GM12878 (cell line): ENCODE measurements around the gene FOXA1. TPM values are rescaled to one million over a fixed set of nuclear protein-coding genes. Genes with fewer than 3 reads are reported as not detected.

ENCODE experiments used
- ATAC-seq: fragments of 200-7000 bp; cut with Tn5 transposase; 3 replicates; pipeline ENCODE4 v1.9.1; 2020; ENCODE audit warnings: mild to moderate bottlenecking, moderate library complexity
- BruUV-seq: library from RNA; stranded (reverse); fragments of 400-500 nt; replicated peaks from 2 replicates; lab custom pipeline; 2021; lab: Mats Ljungman, UMichigan
- CTCF ChIA-PET: fragments of 300-600 bp; sonication (Branson Sonifier 250); formaldehyde crosslinking; extraction: SDS; loops from one replicate; lab custom pipeline; 2021; ENCODE audit warnings: inconsistent platforms; lab: Yijun Ruan, JAX
- POLR2A ChIA-PET: fragments of 350-600 bp; formaldehyde crosslinking; extraction: SDS; loops from one replicate; lab custom pipeline; 2021; ENCODE audit warnings: inconsistent platforms; lab: Charles Lee
- RAD21 ChIA-PET: fragments of 300-600 bp; sonication (Branson Sonifier 250); formaldehyde crosslinking; loops from one replicate; lab custom pipeline; 2023; ENCODE audit warnings: antibody characterized with exemption; ENCODE audit not compliant: unreplicated experiment; lab: Charles Lee
- SMC1A ChIA-PET: fragments of 300-600 bp; sonication (Branson Sonifier 250); formaldehyde crosslinking; loops from one replicate; lab custom pipeline; 2023; ENCODE audit not compliant: unreplicated experiment, uncharacterized antibody; lab: Charles Lee
- DNase-seq: peaks from one replicate; pipeline ENCODE4 v3.0.0-alpha.2; 2011; ENCODE audit warnings: low read depth, low spot score
- FAIRE-seq: peaks from 3 replicates; lab custom pipeline; 2011; peaks lifted over from hg19 to GRCh38; lab: Jason Lieb, UNC
- H2AFZ ChIP-seq: 2 replicates; pipeline ENCODE4 v1.6.0; 2011; ENCODE audit warnings: low read depth, low read length, control low read depth; ENCODE audit not compliant: control insufficient read depth
- H3K27ac ChIP-seq: 2 replicates; pipeline ENCODE4 v1.5.1; 2011; ENCODE audit warnings: control low read depth; ENCODE audit not compliant: control insufficient read depth, insufficient read depth
- H3K27me3 ChIP-seq, 2 experiments: replicated peaks in 1 of 2; 2 replicates each; pipeline versions ENCODE4 v1.6.0 to v1.6.1; 2011; ENCODE audit warnings: low read length in 1 of 2; ENCODE audit not compliant: control insufficient read depth in 2 of 2, insufficient read depth in 2 of 2
- H3K36me3 ChIP-seq, 2 experiments: 2 replicates each; pipeline ENCODE4 v1.5.1; 2011; ENCODE audit warnings: low read length in 1 of 2; ENCODE audit not compliant: control insufficient read depth in 2 of 2, insufficient read depth in 2 of 2
- H3K4me1 ChIP-seq: 2 replicates; pipeline ENCODE4 v1.6.1; 2011; ENCODE audit warnings: mild to moderate bottlenecking, low read length, moderate library complexity, mixed read lengths; ENCODE audit not compliant: control insufficient read depth, insufficient read depth
- H3K4me2 ChIP-seq: 2 replicates; pipeline ENCODE4 v1.6.0; 2011; ENCODE audit warnings: control low read depth; ENCODE audit not compliant: control insufficient read depth, insufficient read depth
- H3K4me3 ChIP-seq: fragments of 200-600 bp; sonication (generic); 2 replicates; pipeline ENCODE4 v1.5.1; 2016
- H3K79me2 ChIP-seq: 2 replicates; pipeline ENCODE4 v1.6.0; 2011; ENCODE audit warnings: low read length; ENCODE audit not compliant: control insufficient read depth, insufficient read depth
- H3K9ac ChIP-seq: 2 replicates; pipeline ENCODE4 v1.8.0; 2011; ENCODE audit warnings: low read length, control low read depth, mixed read lengths; ENCODE audit not compliant: control insufficient read depth, insufficient read depth
- H3K9me3 ChIP-seq: replicated peaks from 3 replicates; pipeline ENCODE4 v1.5.1; 2011; ENCODE audit warnings: mild to moderate bottlenecking, low read length; ENCODE audit not compliant: control insufficient read depth, insufficient read depth
- H4K20me1 ChIP-seq: 2 replicates; pipeline ENCODE4 v1.6.0; 2011; ENCODE audit not compliant: control insufficient read depth, insufficient read depth
- CREM ChIP-seq: IDR thresholded peaks from 2 replicates; pipeline ENCODE4 v1.6.1; 2014; ENCODE audit warnings: antibody characterized with exemption, low read depth
- IKZF1 ChIP-seq: fragments of 450-650 bp; conservative IDR thresholded peaks from 2 replicates; pipeline ENCODE4 v1.6.1; 2017; ENCODE audit warnings: antibody characterized with exemption, mild to moderate bottlenecking
- MEF2A ChIP-seq: IDR thresholded peaks from 2 replicates; pipeline ENCODE4 v1.6.1; 2011; ENCODE audit warnings: low read depth, mild to moderate bottlenecking, low read length, moderate library complexity; ENCODE audit not compliant: insufficient read depth
- PAX5 ChIP-seq: IDR thresholded peaks from 2 replicates; pipeline ENCODE4 v1.6.1; 2011; ENCODE audit warnings: low read depth, low read length, borderline replicate concordance
- SMAD5 ChIP-seq: IDR thresholded peaks from 2 replicates; pipeline ENCODE4 v1.6.1; 2016; ENCODE audit warnings: antibody characterized with exemption, low read depth
- SMC3 ChIP-seq: IDR thresholded peaks from 2 replicates; pipeline ENCODE4 v1.6.1; 2011; ENCODE audit warnings: low read length, improper control_type of control experiment, borderline replicate concordance
- SREBF1 ChIP-seq: IDR thresholded peaks from 2 replicates; pipeline ENCODE4 v1.6.1; 2012; ENCODE audit warnings: mild to moderate bottlenecking, low read length
- ZBED1 ChIP-seq: IDR thresholded peaks from 2 replicates; pipeline ENCODE4 v1.6.1; 2016; ENCODE audit warnings: borderline replicate concordance
- WGBS: methylation state at CpG from one replicate; pipeline ENCODE4 v1.1.6; 2016; ENCODE audit warnings: low lambda C conversion rate; ENCODE audit not compliant: insufficient replicate concordance, insufficient coverage; ENCODE audit errors: missing lambda C conversion rate; 5-methylcytosine and 5-hydroxymethylcytosine counted together
- in situ Hi-C: fragments of 300-500 bp; cut with MboI; formaldehyde crosslinking; loops from 9 replicates; pipeline ENCODE4 v1.14.3; 2018; ENCODE audit warnings: mixed read lengths
- intact Hi-C: fragments of 100-400 bp; cut with micrococcal nuclease; formaldehyde crosslinking; loops from one replicate; pipeline ENCODE4 v1.14.2; 2022; ENCODE audit not compliant: unreplicated experiment
- polyA plus RNA-seq, 11 experiments: library from polyadenylated mRNA; depleted of rRNA in 4 of 11; unstranded in 6 of 11; stranded (reverse) in 5 of 11; fragments of >200 nt; fragmentation: Nextera tagmentation in 4 of 11; fragmentation: Illumina TruSeq in 1 of 11; extraction: Ambion mirVana in 4 of 11; extraction: Trizol in 1 of 11; gene quantifications; 1 replicate in 1 of 11; 2 replicates in 10 of 11; pipeline versions ENCODE4 v1.2.1 to v1.2.3, GENCODE V29; 2011 to 2016; ENCODE audit warnings: inconsistent platforms in 2 of 11, missing spikeins in 2 of 11, low read depth in 1 of 11
- total RNA-seq, 4 experiments: library from RNA; depleted of rRNA in 3 of 4; stranded (reverse); fragments of >200 nt in 3 of 4; fragmentation: Illumina TruSeq in 1 of 4; extraction: Trizol in 1 of 4; gene quantifications; 2 replicates each; pipeline versions ENCODE4 v1.2.1 to v1.2.3, GENCODE V29; 2013 to 2021
- TF ChIP-seq, protein P1 (sequence below): IDR thresholded peaks from 2 replicates; pipeline ENCODE4 v1.6.1; 2012; ENCODE audit warnings: improper control_type of control experiment, low read depth, low read length; ENCODE audit not compliant: insufficient replicate concordance
- TF ChIP-seq, protein P2 (sequence below): fragments of 450-650 bp; formaldehyde crosslinking; IDR thresholded peaks from 2 replicates; pipeline ENCODE4 v1.4.0; 2022; ENCODE audit warnings: mild to moderate bottlenecking, moderate library complexity
- TF ChIP-seq, protein P3 (sequence below): fragments of 450-650 bp; IDR thresholded peaks from 2 replicates; pipeline ENCODE4 v1.6.1; 2017; ENCODE audit warnings: mild to moderate bottlenecking, moderate library complexity
- TF ChIP-seq, protein P4 (sequence below): IDR thresholded peaks from 2 replicates; pipeline ENCODE4 v1.6.1; 2012; ENCODE audit warnings: low read depth, low read length, improper control_type of control experiment

Gene FOXA1
- total and polyA plus RNA-seq, 10 of the 15 experiments (the other 5 are each of a cell fraction or from before 2014, with no cell fraction given), result 0.03 to 0.18 (median 0.06) TPM; not detected in 7

DNA sequence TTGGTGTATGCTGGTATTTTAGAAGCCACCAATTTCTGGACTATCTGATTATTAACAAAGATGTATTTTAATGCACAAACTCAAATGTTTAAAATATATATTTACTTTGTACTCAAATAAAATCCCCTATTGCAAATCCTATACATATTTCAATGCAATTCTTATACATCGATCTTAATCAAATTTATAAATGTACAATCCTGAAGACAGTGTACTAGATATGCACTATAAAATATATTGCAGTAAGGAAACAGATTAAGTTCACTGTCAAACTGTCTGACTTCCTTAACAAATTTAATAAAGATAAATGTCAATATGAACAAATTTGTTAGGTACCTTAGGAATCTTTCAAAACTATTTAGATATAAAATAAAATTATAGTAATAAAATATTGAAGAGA is 43.9 kb downstream of the FOXA1 start:
- H3K27me3 ChIP-seq, result no peaks in the 10 kb centered on the region
- no TSS peak for BruUV-seq
- in situ Hi-C loops, result no loop called here
- ATAC-seq (no peak), DNase-seq (no peak), FAIRE-seq (no peak)
- H3K36me3 ChIP-seq, result no peaks in the 10 kb centered on the region
- SMC1A ChIA-PET, result no interaction called here
- POLR2A ChIA-PET, result no interaction called here
- H4K20me1 ChIP-seq, result no peaks in the 10 kb centered on the region
- H3K9ac ChIP-seq, result no peak overlapping the region
- no peak overlapping the region for H2AFZ ChIP-seq
- intact Hi-C loops, result no loop called here
- H3K27ac ChIP-seq, result no peak overlapping the region
- no peaks in the 10 kb centered on the region for H3K79me2 ChIP-seq
- no peak overlapping the region for H3K4me3 ChIP-seq
- H3K4me1 ChIP-seq, result no peaks in the 10 kb centered on the region
- CTCF ChIA-PET, result no interaction called here
- no peaks in the 10 kb centered on the region for H3K9me3 ChIP-seq
- WGBS, result 43% methylated on average over 1 of the region's 1 CpG
- RAD21 ChIA-PET, result no interaction called here
- H3K4me2 ChIP-seq, result no peak overlapping the region
- TF ChIP-seq PAX5 (no peak), SMC3 (no peak), MEF2A (no peak), ZBED1 (no peak), SREBF1 (no peak), SMAD5 (no peak), CREM (no peak), IKZF1 (no peak)
- TF ChIP-seq, protein P1, sequence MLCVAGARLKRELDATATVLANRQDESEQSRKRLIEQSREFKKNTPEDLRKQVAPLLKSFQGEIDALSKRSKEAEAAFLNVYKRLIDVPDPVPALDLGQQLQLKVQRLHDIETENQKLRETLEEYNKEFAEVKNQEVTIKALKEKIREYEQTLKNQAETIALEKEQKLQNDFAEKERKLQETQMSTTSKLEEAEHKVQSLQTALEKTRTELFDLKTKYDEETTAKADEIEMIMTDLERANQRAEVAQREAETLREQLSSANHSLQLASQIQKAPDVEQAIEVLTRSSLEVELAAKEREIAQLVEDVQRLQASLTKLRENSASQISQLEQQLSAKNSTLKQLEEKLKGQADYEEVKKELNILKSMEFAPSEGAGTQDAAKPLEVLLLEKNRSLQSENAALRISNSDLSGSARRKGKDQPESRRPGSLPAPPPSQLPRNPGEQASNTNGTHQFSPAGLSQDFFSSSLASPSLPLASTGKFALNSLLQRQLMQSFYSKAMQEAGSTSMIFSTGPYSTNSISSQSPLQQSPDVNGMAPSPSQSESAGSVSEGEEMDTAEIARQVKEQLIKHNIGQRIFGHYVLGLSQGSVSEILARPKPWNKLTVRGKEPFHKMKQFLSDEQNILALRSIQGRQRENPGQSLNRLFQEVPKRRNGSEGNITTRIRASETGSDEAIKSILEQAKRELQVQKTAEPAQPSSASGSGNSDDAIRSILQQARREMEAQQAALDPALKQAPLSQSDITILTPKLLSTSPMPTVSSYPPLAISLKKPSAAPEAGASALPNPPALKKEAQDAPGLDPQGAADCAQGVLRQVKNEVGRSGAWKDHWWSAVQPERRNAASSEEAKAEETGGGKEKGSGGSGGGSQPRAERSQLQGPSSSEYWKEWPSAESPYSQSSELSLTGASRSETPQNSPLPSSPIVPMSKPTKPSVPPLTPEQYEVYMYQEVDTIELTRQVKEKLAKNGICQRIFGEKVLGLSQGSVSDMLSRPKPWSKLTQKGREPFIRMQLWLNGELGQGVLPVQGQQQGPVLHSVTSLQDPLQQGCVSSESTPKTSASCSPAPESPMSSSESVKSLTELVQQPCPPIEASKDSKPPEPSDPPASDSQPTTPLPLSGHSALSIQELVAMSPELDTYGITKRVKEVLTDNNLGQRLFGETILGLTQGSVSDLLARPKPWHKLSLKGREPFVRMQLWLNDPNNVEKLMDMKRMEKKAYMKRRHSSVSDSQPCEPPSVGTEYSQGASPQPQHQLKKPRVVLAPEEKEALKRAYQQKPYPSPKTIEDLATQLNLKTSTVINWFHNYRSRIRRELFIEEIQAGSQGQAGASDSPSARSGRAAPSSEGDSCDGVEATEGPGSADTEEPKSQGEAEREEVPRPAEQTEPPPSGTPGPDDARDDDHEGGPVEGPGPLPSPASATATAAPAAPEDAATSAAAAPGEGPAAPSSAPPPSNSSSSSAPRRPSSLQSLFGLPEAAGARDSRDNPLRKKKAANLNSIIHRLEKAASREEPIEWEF, result no peak
- TF ChIP-seq, protein P2, sequence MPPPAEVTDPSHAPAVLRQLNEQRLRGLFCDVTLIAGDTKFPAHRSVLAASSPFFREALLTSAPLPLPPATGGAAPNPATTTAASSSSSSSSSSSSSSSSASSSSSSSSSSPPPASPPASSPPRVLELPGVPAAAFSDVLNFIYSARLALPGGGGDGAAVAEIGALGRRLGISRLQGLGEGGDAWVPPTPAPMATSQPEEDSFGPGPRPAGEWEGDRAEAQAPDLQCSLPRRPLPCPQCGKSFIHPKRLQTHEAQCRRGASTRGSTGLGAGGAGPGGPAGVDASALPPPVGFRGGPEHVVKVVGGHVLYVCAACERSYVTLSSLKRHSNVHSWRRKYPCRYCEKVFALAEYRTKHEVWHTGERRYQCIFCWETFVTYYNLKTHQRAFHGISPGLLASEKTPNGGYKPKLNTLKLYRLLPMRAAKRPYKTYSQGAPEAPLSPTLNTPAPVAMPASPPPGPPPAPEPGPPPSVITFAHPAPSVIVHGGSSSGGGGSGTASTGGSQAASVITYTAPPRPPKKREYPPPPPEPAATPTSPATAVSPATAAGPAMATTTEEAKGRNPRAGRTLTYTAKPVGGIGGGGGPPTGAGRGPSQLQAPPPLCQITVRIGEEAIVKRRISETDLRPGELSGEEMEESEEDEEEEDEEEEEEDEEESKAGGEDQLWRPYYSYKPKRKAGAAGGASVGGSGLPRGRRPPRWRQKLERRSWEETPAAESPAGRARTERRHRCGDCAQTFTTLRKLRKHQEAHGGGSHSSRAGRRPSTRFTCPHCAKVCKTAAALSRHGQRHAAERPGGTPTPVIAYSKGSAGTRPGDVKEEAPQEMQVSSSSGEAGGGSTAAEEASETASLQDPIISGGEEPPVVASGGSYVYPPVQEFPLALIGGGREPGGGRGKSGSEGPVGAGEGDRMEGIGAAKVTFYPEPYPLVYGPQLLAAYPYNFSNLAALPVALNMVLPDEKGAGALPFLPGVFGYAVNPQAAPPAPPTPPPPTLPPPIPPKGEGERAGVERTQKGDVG (CRISPR knock-in tag), result no peak
- TF ChIP-seq, protein P3, sequence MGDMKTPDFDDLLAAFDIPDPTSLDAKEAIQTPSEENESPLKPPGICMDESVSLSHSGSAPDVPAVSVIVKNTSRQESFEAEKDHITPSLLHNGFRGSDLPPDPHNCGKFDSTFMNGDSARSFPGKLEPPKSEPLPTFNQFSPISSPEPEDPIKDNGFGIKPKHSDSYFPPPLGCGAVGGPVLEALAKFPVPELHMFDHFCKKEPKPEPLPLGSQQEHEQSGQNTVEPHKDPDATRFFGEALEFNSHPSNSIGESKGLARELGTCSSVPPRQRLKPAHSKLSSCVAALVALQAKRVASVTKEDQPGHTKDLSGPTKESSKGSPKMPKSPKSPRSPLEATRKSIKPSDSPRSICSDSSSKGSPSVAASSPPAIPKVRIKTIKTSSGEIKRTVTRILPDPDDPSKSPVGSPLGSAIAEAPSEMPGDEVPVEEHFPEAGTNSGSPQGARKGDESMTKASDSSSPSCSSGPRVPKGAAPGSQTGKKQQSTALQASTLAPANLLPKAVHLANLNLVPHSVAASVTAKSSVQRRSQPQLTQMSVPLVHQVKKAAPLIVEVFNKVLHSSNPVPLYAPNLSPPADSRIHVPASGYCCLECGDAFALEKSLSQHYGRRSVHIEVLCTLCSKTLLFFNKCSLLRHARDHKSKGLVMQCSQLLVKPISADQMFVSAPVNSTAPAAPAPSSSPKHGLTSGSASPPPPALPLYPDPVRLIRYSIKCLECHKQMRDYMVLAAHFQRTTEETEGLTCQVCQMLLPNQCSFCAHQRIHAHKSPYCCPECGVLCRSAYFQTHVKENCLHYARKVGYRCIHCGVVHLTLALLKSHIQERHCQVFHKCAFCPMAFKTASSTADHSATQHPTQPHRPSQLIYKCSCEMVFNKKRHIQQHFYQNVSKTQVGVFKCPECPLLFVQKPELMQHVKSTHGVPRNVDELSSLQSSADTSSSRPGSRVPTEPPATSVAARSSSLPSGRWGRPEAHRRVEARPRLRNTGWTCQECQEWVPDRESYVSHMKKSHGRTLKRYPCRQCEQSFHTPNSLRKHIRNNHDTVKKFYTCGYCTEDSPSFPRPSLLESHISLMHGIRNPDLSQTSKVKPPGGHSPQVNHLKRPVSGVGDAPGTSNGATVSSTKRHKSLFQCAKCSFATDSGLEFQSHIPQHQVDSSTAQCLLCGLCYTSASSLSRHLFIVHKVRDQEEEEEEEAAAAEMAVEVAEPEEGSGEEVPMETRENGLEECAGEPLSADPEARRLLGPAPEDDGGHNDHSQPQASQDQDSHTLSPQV, result no peak
- TF ChIP-seq, protein P4, sequence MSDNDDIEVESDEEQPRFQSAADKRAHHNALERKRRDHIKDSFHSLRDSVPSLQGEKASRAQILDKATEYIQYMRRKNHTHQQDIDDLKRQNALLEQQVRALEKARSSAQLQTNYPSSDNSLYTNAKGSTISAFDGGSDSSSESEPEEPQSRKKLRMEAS, result no peak
